ENCODE results near the gene GPS1.

DNA sequence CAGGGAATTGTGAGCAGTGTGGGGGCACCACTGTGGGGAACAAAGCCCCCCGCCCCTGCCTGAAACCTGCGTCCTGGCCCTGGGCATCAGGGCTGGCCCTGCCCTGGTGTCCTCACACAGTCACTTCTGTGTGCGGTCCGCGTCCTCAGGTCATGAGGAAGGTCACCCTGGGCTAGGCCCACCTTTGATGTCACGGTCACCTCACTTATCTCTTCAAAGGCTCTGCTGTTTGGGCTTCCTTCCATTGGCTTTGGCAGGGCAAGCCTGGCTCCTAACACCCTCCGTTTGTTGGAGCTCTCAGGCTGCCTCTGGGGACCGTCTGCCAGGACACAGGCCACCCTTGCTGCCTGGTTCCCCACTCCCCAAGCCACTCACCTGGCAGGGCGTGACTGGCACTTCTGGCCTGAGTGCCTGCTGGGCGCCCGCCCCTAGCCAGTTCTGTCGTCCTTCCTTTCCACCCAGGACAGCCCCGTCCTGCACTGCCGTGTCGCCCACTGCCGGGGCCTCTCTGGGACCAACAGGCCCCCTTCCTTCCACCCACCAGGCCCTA is 37.9 kb upstream of the GPS1 start:
- TF ChIP-seq CTCF (IDR thresholded peaks at IDR 0.05), result no peak
- TF ChIP-seq POLR2A (IDR thresholded peaks at IDR 0.05), result peak in 2 of 4 donors; percentile 26 to 79
- TF ChIP-seq POLR2AphosphoS5 (IDR thresholded peaks at IDR 0.05), result peak in 1 of 2 donors; percentile 56
